Mammary epithelial cell (primary cell): Measurements from ENCODE around the gene HPDL.

Experiments used
- EZH2 ChIP-seq: IDR thresholded peaks from 2 replicates; pipeline ENCODE4 v1.6.1; 2012; ENCODE audit warnings: low read length, inconsistent platforms, borderline replicate concordance
- TF ChIP-seq, protein P1 (sequence below), 2 donors: IDR thresholded peaks in 1 of 2; conservative IDR thresholded peaks in 1 of 2; 2 replicates each; pipeline ENCODE4 v1.5.1; 2011 to 2012; ENCODE audit warnings: inconsistent platforms in 2 of 2, low read length in 2 of 2, mild to moderate bottlenecking in 2 of 2, control low read depth in 1 of 2, low read depth in 1 of 2; ENCODE audit not compliant: insufficient read depth in 1 of 2; ENCODE audit errors: extremely low read depth in 1 of 2

DNA sequence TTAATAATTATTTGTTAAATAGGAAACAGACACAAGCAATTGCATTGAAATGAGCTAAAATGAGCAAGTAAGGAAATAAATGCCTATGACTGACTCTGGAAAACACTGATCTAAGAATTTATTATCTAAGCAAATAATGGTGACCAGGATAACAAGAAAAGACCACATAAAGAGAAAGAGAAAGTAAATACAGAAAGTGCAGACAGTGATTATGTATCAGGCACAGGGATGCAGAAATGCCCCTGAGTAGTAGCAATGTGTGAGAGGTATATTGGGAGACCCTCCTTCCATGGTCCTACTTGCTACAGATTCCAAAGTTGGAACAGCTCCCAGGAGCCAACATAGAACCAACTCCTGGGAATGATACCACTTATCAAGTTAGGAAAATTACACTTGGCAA is 46.9 kb downstream of the HPDL start:
- TF ChIP-seq, protein P1, sequence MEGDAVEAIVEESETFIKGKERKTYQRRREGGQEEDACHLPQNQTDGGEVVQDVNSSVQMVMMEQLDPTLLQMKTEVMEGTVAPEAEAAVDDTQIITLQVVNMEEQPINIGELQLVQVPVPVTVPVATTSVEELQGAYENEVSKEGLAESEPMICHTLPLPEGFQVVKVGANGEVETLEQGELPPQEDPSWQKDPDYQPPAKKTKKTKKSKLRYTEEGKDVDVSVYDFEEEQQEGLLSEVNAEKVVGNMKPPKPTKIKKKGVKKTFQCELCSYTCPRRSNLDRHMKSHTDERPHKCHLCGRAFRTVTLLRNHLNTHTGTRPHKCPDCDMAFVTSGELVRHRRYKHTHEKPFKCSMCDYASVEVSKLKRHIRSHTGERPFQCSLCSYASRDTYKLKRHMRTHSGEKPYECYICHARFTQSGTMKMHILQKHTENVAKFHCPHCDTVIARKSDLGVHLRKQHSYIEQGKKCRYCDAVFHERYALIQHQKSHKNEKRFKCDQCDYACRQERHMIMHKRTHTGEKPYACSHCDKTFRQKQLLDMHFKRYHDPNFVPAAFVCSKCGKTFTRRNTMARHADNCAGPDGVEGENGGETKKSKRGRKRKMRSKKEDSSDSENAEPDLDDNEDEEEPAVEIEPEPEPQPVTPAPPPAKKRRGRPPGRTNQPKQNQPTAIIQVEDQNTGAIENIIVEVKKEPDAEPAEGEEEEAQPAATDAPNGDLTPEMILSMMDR (conservative IDR thresholded peaks at IDR 0.05 in 1 of 2, IDR thresholded peaks at IDR 0.05 in 1 of 2; ENCODE audit: extremely low read depth in 1 of 2, insufficient read depth in 1 of 2, low read depth in 1 of 2, low read length in 2 of 2) = no peak
- no peak for TF ChIP-seq EZH2
